Thyroid gland (tissue), 4 donors: Measurements from ENCODE around the gene CCDC9B. TPM values are rescaled to one million over a fixed set of nuclear protein-coding genes. Genes with fewer than 3 reads are reported as not detected.

ENCODE experiments used
- DNase-seq, 2 donors: peaks; one replicate each; pipeline ENCODE4 v3.0.0-alpha.2; 2019
- H3K27ac ChIP-seq, 3 donors: fragments of 200-600 bp; sonication (generic); 1 replicate in 2 of 3; 2 replicates in 1 of 3; pipeline ENCODE4 v1.5.1; 2016 to 2019; ENCODE audit warnings: mild to moderate bottlenecking in 1 of 3, moderate library complexity in 1 of 3
- H3K27me3 ChIP-seq: fragments of 200-600 bp; sonication (generic); one replicate; pipeline ENCODE4 v1.5.1; 2019
- H3K36me3 ChIP-seq, 2 donors: fragments of 200-600 bp; sonication (generic); one replicate each; pipeline ENCODE4 v1.5.1; 2016 to 2019
- H3K4me1 ChIP-seq, 2 donors: fragments of 200-600 bp; sonication (generic); one replicate each; pipeline ENCODE4 v1.5.1; 2017 to 2019
- H3K4me3 ChIP-seq, 3 donors: fragments of 200-600 bp; sonication (generic); replicated peaks in 1 of 3; 1 replicate in 2 of 3; 2 replicates in 1 of 3; pipeline ENCODE4 v1.5.1; 2016; ENCODE audit warnings: mild to moderate bottlenecking in 1 of 3
- H3K9me3 ChIP-seq: fragments of 200-600 bp; sonication (generic); one replicate; pipeline ENCODE4 v1.5.1; 2017
- POLR2A ChIP-seq, 2 donors: fragments of 450-650 bp; IDR thresholded peaks; one replicate each; pipeline ENCODE4 v1.6.1; 2017; ENCODE audit warnings: antibody characterized with exemption in 2 of 2, mild to moderate bottlenecking in 2 of 2, moderate library complexity in 1 of 2
- WGBS, 2 donors: methylation state at CpG; one replicate each; pipeline ENCODE4 v1.1.5; 2017; 5-methylcytosine and 5-hydroxymethylcytosine counted together
- intact Hi-C: fragments of 100-400 bp; cut with DNase I; formaldehyde crosslinking; loops from one replicate; pipeline ENCODE4 v1.15.1; 2023
- total RNA-seq, 4 donors: library from RNA; depleted of rRNA; stranded (reverse); fragments of >200 nt; gene quantifications; one replicate each; pipeline ENCODE4 v1.2.3, GENCODE V29; 2016
- TF ChIP-seq, protein P1 (sequence below), 6 experiments: fragments of 200-600 bp in 3 of 6; fragments of 450-650 bp in 3 of 6; sonication (generic) in 3 of 6; IDR thresholded peaks; one replicate each; pipeline ENCODE4 v1.5.1; 2016 to 2019; ENCODE audit warnings: antibody characterized with exemption in 6 of 6, mild to moderate bottlenecking in 2 of 6, inconsistent platforms in 1 of 6, moderate library complexity in 1 of 6

The CCDC9B gene
- 100 to 1,000 TPM in 2 of 4 donors, 10 to 100 TPM in 2; 54.2 to 126 (median 97.5) TPM for total RNA-seq

GRCh38 chr15:40340740-40341400 is at the start of gene CCDC9B:
TSS of gene CCDC9B (minus strand) at chr15:40340939. CDS start at chr15:40340819, 120 bp downstream.
- peaks cover 75 to 98% of the 10 kb centered on the region in 2 donors for H3K4me1 ChIP-seq
- WGBS, 2 donors, result 14 to 67% methylated on average over 3 to 13 of the region's 17 CpGs
- intact Hi-C loops, result no loop called here

GRCh38 chr15:40389824-40390595 is 49.3 kb upstream of the CCDC9B start:
- WGBS, 2 donors, result 93 to 95% methylated on average over 2 of the region's 2 CpGs
- TF ChIP-seq POLR2A (IDR thresholded peaks at IDR 0.05), result peak in 1 of 2 donors; percentile 78
- TF ChIP-seq, protein P1, sequence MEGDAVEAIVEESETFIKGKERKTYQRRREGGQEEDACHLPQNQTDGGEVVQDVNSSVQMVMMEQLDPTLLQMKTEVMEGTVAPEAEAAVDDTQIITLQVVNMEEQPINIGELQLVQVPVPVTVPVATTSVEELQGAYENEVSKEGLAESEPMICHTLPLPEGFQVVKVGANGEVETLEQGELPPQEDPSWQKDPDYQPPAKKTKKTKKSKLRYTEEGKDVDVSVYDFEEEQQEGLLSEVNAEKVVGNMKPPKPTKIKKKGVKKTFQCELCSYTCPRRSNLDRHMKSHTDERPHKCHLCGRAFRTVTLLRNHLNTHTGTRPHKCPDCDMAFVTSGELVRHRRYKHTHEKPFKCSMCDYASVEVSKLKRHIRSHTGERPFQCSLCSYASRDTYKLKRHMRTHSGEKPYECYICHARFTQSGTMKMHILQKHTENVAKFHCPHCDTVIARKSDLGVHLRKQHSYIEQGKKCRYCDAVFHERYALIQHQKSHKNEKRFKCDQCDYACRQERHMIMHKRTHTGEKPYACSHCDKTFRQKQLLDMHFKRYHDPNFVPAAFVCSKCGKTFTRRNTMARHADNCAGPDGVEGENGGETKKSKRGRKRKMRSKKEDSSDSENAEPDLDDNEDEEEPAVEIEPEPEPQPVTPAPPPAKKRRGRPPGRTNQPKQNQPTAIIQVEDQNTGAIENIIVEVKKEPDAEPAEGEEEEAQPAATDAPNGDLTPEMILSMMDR (IDR thresholded peaks at IDR 0.05), result peak in 1 of 6 experiments; percentile 37
- Histone ChIP-seq H3K4me3 (no peak overlapping the region), H3K4me1 (peaks cover 60 to 62% of the 10 kb centered on the region in 2 donors), H3K9me3 (no peaks in the 10 kb centered on the region), H3K27ac (peak overlapping the region; percentile 96 to 97 (median 97)), H3K36me3 (peaks cover 38 to 62% of the 10 kb centered on the region in 2 donors), H3K27me3 (no peaks in the 10 kb centered on the region)
- intact Hi-C loops, result no loop called here
- peak; percentile 55 to 66 for DNase-seq

More at GRCh38 chr15:40340740-40341400, at the start of gene CCDC9B:
- Histone ChIP-seq H3K9me3 (no peaks in the 10 kb centered on the region), H3K27ac (peak within 1 kb of the TSS; percentile 97 to 99 (median 99)), H3K36me3 (peaks cover 7 to 10% of the 10 kb centered on the region in 2 donors), H3K4me3 (peak within 1 kb of the TSS; percentile 2 to 52 (median 48)), H3K27me3 (no peaks in the 10 kb centered on the region)
- DNase-seq, result peak; percentile 98 to 99
- TF ChIP-seq POLR2A (IDR thresholded peaks at IDR 0.05), result peak in 1 of 2 donors; percentile 93
- TF ChIP-seq, protein P1 (IDR thresholded peaks at IDR 0.05), result no peak

- peak overlapping the region; percentile 96 to 97 (median 97) for H3K27ac ChIP-seq
- TF ChIP-seq, protein P1 (IDR thresholded peaks at IDR 0.05), result no peak
- no peak for TF ChIP-seq POLR2A (IDR thresholded peaks at IDR 0.05)
- H3K27me3 ChIP-seq, result no peaks in the 10 kb centered on the region
- 94 to 97% methylated on average over 13 of the region's 13 CpGs for WGBS, 2 donors
- H3K9me3 ChIP-seq, result no peaks in the 10 kb centered on the region
- no peak overlapping the region for H3K4me3 ChIP-seq
- intact Hi-C loops, result no loop called here
- peak in 1 of 2 donors; percentile 32 for DNase-seq
- peaks cover 57 to 59% of the 10 kb centered on the region in 2 donors for H3K4me1 ChIP-seq
- H3K36me3 ChIP-seq, result peaks cover 38 to 58% of the 10 kb centered on the region in 2 donors
Observed at GRCh38 chr15:40388941-40389823, 48.4 kb upstream of the CCDC9B start.

GRCh38 chr15:40386480-40386879 is 45.7 kb upstream of the CCDC9B start:
- intact Hi-C loops, result no loop called here
- Histone ChIP-seq H3K4me3 (peak overlapping the region in 1 of 3 donors; percentile 84), H3K4me1 (peaks cover 58 to 72% of the 10 kb centered on the region in 2 donors), H3K9me3 (no peaks in the 10 kb centered on the region), H3K27ac (peak overlapping the region; percentile 96 to 97 (median 97)), H3K36me3 (peaks cover 14 to 32% of the 10 kb centered on the region in 2 donors), H3K27me3 (no peaks in the 10 kb centered on the region)
- peak in 1 of 2 donors; percentile 87 for TF ChIP-seq POLR2A (IDR thresholded peaks at IDR 0.05)
- TF ChIP-seq, protein P1 (IDR thresholded peaks at IDR 0.05), result no peak
- peak; percentile 88 to 92 for DNase-seq
- 28 to 55% methylated on average over 3 of the region's 3 CpGs for WGBS, 2 donors
